Spleen (tissue), 7 donors: Measurements from ENCODE around the gene MYMX.
A peak's percentile ranks its signal among the peaks of the same experiment; 100 is the strongest.

ENCODE experiments used
- CTCF ChIP-seq, 11 experiments: fragments of 200-600 bp in 7 of 11; fragments of 450-650 bp in 4 of 11; sonication (generic) in 4 of 11; IDR thresholded peaks in 8 of 11; conservative IDR thresholded peaks in 3 of 11; 1 replicate in 7 of 11; 2 replicates in 4 of 11; pipeline versions ENCODE4 v1.4.0 to v1.8.0; 2016 to 2021; ENCODE audit warnings: antibody characterized with exemption in 11 of 11, inconsistent platforms in 4 of 11, mild to moderate bottlenecking in 1 of 11
- POLR2A ChIP-seq, 3 donors: fragments of 450-650 bp; IDR thresholded peaks; one replicate each; pipeline ENCODE4 v1.5.1; 2017; ENCODE audit warnings: antibody characterized with exemption in 3 of 3, mild to moderate bottlenecking in 1 of 3
- donor health status: DM: no; HTN: no; CAD: no; lungs with moderate emphysema.
- donor health status: DM: no; HTN: no; CAD: no.
- donor health status: DM: no; HTN: no; CAD: no.

- peak in 1 of 3 donors; percentile 38 for TF ChIP-seq POLR2A (IDR thresholded peaks at IDR 0.05)
- peak in 9 of 11 experiments; percentile 22 to 94 (median 83) for TF ChIP-seq CTCF (IDR thresholded peaks at IDR 0.05 in 8 of 11, conservative IDR thresholded peaks at IDR 0.05 in 3 of 11)
These were observed 40.5 kb downstream of the MYMX start, which contains the start of gene SLC35B2 for GRCh38 chr6:44257025-44257752.
